HUES64 (cell line): Measurements from ENCODE around the gene APOL4.
"Not testable (repeated sequence)": the region's sequence is repeated elsewhere in the genome, so short reads cannot be mapped to it uniquely, and the experiment has no call there.

Experiments
- H3K27ac ChIP-seq: 2 replicates; pipeline ENCODE4 v1.7.0; 2013; ENCODE audit warnings: low read depth, low read length, inconsistent platforms
- H3K27me3 ChIP-seq: 2 replicates; pipeline ENCODE4 v1.6.1; 2013; ENCODE audit warnings: mild to moderate bottlenecking, low read length; ENCODE audit not compliant: insufficient read depth
- H3K36me3 ChIP-seq: 2 replicates; pipeline ENCODE4 v1.6.1; 2013; ENCODE audit warnings: mild to moderate bottlenecking, low read length; ENCODE audit not compliant: insufficient read depth
- H3K4me1 ChIP-seq: 2 replicates; pipeline ENCODE4 v1.6.1; 2013; ENCODE audit warnings: mild to moderate bottlenecking, low read length, moderate library complexity; ENCODE audit not compliant: insufficient read depth
- H3K4me3 ChIP-seq: 2 replicates; pipeline ENCODE4 v1.5.1; 2013; ENCODE audit warnings: mild to moderate bottlenecking, low read length, moderate library complexity
- H3K9ac ChIP-seq: 2 replicates; pipeline ENCODE4 v1.6.1; 2013; ENCODE audit warnings: mild to moderate bottlenecking, low read depth, low read length
- H3K9me3 ChIP-seq: 2 replicates; pipeline ENCODE4 v1.6.1; 2013; ENCODE audit warnings: low read depth, low read length; ENCODE audit not compliant: insufficient read depth
- WGBS: fragments of 150-250, 120-280 bp; methylation state at CpG from one replicate; pipeline ENCODE4 v1.1.7; 2013; ENCODE audit warnings: missing lambda C conversion rate; 5-methylcytosine and 5-hydroxymethylcytosine counted together

The APOL4 gene

DNA sequence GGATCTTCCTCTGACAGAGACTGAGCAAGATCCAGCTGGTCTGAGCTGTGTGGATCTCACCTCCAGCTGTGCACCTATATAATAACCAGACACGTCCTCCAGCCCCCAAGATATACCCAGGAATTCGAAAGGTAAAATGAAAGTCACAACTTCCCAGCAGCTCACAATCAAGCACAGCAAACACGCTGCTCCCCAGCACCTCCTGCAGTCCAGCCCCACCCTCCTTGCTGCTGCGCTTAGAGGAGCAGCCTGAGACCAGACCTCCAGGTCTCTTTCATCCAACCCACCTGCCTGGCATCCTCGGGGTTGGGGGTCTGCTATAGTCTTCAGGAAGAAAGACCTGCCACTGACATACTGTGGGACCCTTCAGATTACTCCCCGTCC is 3.0 kb upstream of the APOL4 start:
- H3K4me1 ChIP-seq, result peaks cover 4% of the 10 kb centered on the region
- H3K9me3 ChIP-seq, result 0 out of 2 replicates have a peak, but pooled peaks cover 5% of the 10 kb centered on the region
- WGBS, result 56% methylated on average over 6 of the region's 6 CpGs
- no peak overlapping the region for H3K4me3 ChIP-seq
- no peak overlapping the region for H3K27ac ChIP-seq
- H3K36me3 ChIP-seq, result no peaks in the 10 kb centered on the region
- H3K27me3 ChIP-seq, result no peaks in the 10 kb centered on the region
- no peak overlapping the region for H3K9ac ChIP-seq

- H3K27ac ChIP-seq, result no peak overlapping the region
- no peaks in the 10 kb centered on the region for H3K36me3 ChIP-seq
- no peak overlapping the region for H3K4me3 ChIP-seq
- 68% methylated on average over 8 of the region's 8 CpGs for WGBS
- H3K27me3 ChIP-seq, result no peaks in the 10 kb centered on the region
- no peak overlapping the region for H3K9ac ChIP-seq
- H3K9me3 ChIP-seq, result 0 out of 2 replicates have a peak, but pooled peaks cover 3% of the 10 kb centered on the region
- peaks cover 4% of the 10 kb centered on the region for H3K4me1 ChIP-seq
Measured at GRCh38 chr22:36204001-36204631, 2.5 kb upstream of the APOL4 start.

GRCh38 chr22:36203441-36203840 is 1.8 kb upstream of the APOL4 start:
- H3K4me3 ChIP-seq, H3K36me3 ChIP-seq, H3K27me3 ChIP-seq, H3K27ac ChIP-seq, H3K9me3 ChIP-seq, H3K9ac ChIP-seq, H3K4me1 ChIP-seq: not testable (repeated sequence)
- 89% methylated on average over 6 of the region's 7 CpGs for WGBS

DNA sequence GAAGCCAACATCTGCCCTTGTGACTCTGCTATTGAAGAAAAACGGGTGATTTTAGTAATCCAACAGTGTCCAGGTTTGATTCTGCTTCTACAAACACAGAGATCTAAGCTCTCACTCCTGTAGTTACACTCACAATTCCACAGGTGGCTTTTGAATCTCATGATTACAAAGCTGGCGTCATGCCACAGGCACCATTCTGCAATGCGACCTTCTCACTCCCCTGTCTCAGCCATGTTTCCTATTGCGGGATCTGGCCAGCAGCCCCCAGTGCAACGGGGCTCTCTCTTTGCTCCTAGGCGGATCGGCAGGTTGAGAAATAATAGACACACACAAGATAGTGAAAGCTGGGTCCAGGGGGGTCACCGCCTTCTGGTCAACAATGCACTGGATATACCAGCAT is 1.3 kb upstream of the APOL4 start:
- not testable (repeated sequence) for H3K4me1 ChIP-seq, H3K9ac ChIP-seq, H3K36me3 ChIP-seq, H3K4me3 ChIP-seq, H3K27me3 ChIP-seq, H3K27ac ChIP-seq, H3K9me3 ChIP-seq
- 92% methylated on average over 8 of the region's 8 CpGs for WGBS

DNA sequence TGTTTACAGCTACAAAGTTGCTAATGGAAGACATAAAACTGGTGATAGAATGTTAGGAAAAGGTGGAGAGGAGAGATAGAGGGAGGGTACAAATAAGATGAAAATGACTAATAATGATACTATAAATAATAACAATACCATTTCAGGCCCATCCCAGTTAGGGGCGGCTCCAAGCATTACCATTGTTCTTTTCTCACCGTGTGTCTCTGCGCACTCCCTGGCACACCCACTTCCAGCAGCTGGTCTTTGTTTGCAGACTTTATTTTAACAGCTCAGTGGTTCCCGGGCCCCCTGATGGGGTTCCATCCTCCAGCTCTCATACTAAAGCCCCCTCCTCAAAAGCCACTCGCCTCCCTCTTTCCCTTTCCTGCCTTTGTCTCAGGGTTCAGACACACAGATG is 584 bp downstream of the APOL4 start:
- H3K9me3 ChIP-seq, H3K27ac ChIP-seq, H3K36me3 ChIP-seq, H3K9ac ChIP-seq, H3K4me3 ChIP-seq, H3K27me3 ChIP-seq: not testable (repeated sequence)
- WGBS, result 80% methylated on average over 1 of the region's 5 CpGs
- H3K4me1 ChIP-seq, result peaks cover 21% of the 10 kb centered on the region

DNA sequence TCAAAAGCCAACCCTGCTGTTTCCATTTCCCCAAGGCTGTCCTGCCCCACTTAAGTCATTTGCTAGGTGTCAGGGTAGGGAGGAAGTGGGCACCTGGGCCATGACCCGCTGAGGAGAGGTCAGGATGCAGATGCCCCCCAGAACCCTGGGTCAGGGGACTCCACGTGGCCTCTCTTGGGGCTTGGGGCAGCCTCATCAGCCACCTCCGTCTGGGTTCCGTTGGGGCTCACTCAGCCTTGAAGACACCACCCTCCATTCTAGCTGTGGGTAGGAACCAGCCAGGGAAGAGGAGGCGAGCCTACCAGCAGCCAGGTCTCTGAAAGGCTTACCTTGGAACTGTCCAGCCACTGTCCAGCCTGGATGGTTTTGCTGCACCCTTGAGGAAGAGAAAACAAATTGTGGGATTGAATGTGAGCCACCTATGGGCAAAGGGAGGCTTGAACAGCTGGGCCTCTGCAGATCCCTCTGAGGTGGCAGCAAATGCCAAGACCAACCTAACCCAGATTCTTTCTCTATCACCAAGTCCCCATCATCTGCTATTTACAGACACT is 2.5 kb downstream of the APOL4 start:
- WGBS, result 90% methylated on average over 5 of the region's 5 CpGs
- no peaks in the 10 kb centered on the region for H3K36me3 ChIP-seq
- H3K9ac ChIP-seq, result no peak overlapping the region
- peaks cover 17% of the 10 kb centered on the region; the same call in 1 of the 2 replicates for H3K4me1 ChIP-seq
- H3K9me3 ChIP-seq, result no peaks in the 10 kb centered on the region
- no peak overlapping the region for H3K27ac ChIP-seq
- no peaks in the 10 kb centered on the region for H3K27me3 ChIP-seq
- no peak overlapping the region for H3K4me3 ChIP-seq

GRCh38 chr22:36198536-36198935 is 3.1 kb downstream of the APOL4 start:
- H3K9me3 ChIP-seq, result no peaks in the 10 kb centered on the region
- no peak overlapping the region for H3K27ac ChIP-seq
- no peaks in the 10 kb centered on the region for H3K27me3 ChIP-seq
- H3K36me3 ChIP-seq, result no peaks in the 10 kb centered on the region
- 90% methylated on average over 3 of the region's 3 CpGs for WGBS
- H3K4me1 ChIP-seq, result peaks cover 17% of the 10 kb centered on the region; the same call in 1 of the 2 replicates
- no peak overlapping the region for H3K9ac ChIP-seq
- no peak overlapping the region for H3K4me3 ChIP-seq

DNA sequence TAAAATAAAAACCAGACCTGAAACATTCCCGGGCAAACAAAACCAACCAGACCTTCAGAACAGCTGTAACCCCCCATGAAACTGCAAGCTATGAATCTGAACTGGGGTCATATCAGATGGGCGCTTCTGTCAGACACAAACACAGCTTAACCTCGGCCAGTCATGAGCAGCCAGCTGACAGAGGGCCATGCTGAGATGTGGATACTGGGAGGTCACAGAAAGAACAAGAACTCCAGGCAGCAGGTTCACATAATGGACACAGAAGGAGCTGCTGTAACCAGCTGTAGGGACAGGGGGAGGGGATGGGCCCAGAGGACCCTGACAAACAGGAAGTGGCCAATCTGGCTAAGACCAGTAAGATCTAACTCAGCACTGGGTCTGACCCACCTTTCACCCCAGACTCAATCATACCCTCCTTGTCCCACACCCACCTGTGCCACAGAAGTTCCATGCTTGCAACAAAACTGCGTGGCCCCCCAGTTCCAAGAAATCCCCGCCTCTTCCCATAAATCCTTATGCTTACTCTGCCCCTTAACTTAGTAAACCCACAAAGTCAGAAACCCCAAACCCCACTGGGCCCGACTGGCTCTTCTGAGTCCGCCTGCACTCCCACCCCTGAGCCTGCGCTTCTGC is 4.0 kb downstream of the APOL4 start:
- Histone ChIP-seq H3K9ac (no peak overlapping the region), H3K27me3 (no peaks in the 10 kb centered on the region), H3K9me3 (no peaks in the 10 kb centered on the region), H3K4me1 (peaks cover 17% of the 10 kb centered on the region; the same call in 1 of the 2 replicates), H3K36me3 (no peaks in the 10 kb centered on the region), H3K27ac (no peak overlapping the region), H3K4me3 (no peak overlapping the region)
- 81% methylated on average over 8 of the region's 8 CpGs for WGBS

GRCh38 chr22:36197065-36197440 is 4.6 kb downstream of the APOL4 start:
- H3K4me3 ChIP-seq, result no peak overlapping the region
- no peaks in the 10 kb centered on the region for H3K27me3 ChIP-seq
- H3K36me3 ChIP-seq, result no peaks in the 10 kb centered on the region
- H3K9me3 ChIP-seq, result no peaks in the 10 kb centered on the region
- 18% methylated on average over 4 of the region's 5 CpGs for WGBS
- no peak overlapping the region for H3K9ac ChIP-seq
- peaks cover 17% of the 10 kb centered on the region; the same call in 1 of the 2 replicates for H3K4me1 ChIP-seq
- no peak overlapping the region for H3K27ac ChIP-seq

- H3K27me3 ChIP-seq, result no peaks in the 10 kb centered on the region
- WGBS, result 62% methylated on average over 5 of the region's 6 CpGs
- H3K9ac ChIP-seq, result no peak overlapping the region
- H3K4me3 ChIP-seq, result no peak overlapping the region
- H3K27ac ChIP-seq, result no peak overlapping the region
- no peaks in the 10 kb centered on the region for H3K36me3 ChIP-seq
- peaks cover 17% of the 10 kb centered on the region; the same call in 1 of the 2 replicates for H3K4me1 ChIP-seq
- no peaks in the 10 kb centered on the region for H3K9me3 ChIP-seq
Measured at GRCh38 chr22:36196254-36197064, 5.2 kb downstream of the APOL4 start.

DNA sequence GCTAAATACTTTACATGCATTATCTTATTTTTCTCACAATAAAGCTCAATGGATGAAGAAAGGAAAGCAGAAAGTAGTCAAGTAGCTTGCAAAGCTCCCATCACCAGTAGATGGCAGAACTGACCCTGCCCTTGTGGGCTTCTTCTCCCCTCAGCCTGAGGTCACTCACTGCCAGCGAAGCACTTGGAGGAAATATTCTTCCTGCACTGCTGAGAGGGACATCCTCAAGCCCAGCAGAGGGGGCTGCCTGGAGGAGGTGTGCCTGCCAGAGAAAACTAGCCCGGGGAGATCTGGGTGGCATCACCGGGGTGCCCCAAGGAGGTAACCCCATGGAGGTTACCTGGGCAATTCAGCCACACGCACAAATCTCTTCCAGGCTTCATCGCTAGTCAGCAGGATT is 6.6 kb downstream of the APOL4 start:
- Histone ChIP-seq H3K27ac (no peak overlapping the region), H3K36me3 (no peaks in the 10 kb centered on the region), H3K27me3 (no peaks in the 10 kb centered on the region), H3K4me1 (peaks cover 17% of the 10 kb centered on the region; the same call in 1 of the 2 replicates), H3K9ac (no peak overlapping the region), H3K9me3 (no peaks in the 10 kb centered on the region), H3K4me3 (no peak overlapping the region)
- 46% methylated on average over 5 of the region's 5 CpGs for WGBS
